ENCODE results near the gene CEP63. TPM values are rescaled to one million over a fixed set of nuclear protein-coding genes. Genes with fewer than 3 reads are reported as not detected.
A peak's percentile ranks its signal among the peaks of the same experiment; 100 is the strongest.

Gene CEP63
- total and polyA plus RNA-seq, 9 of the 15 experiments (the other 6 are each of a cell fraction or from before 2014, with no cell fraction given): 5.1 to 17.8 (median 10.6) TPM

DNA sequence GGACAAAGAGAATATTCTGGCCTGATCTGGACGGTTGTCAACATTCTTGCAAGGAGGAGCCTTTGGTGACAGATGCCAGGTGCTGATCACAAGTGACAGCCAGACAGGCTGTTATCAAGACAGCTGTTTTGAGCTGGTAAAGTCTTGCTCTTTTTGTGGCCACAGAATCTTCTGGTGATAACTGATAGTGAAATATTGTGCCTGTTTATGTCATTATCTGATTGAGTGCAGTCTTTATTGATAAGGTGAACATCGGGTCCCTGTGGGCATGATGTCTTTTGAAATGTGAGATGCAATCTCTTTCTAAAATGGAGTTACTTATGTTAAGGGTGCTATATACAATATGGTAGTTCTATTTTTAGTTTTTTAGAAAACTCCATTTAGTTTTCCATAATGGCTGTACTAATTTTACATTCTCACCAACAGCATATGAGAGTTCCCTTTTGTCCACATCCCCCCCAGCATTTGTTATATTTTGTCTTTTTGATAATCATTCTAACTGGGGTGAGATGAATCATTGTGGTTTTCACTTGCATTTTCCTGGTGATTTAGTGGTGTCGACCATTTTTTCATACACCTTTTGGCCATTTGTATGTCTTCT, 10.7 kb downstream of the CEP63 start (continued):
- TF ChIP-seq, protein P1, sequence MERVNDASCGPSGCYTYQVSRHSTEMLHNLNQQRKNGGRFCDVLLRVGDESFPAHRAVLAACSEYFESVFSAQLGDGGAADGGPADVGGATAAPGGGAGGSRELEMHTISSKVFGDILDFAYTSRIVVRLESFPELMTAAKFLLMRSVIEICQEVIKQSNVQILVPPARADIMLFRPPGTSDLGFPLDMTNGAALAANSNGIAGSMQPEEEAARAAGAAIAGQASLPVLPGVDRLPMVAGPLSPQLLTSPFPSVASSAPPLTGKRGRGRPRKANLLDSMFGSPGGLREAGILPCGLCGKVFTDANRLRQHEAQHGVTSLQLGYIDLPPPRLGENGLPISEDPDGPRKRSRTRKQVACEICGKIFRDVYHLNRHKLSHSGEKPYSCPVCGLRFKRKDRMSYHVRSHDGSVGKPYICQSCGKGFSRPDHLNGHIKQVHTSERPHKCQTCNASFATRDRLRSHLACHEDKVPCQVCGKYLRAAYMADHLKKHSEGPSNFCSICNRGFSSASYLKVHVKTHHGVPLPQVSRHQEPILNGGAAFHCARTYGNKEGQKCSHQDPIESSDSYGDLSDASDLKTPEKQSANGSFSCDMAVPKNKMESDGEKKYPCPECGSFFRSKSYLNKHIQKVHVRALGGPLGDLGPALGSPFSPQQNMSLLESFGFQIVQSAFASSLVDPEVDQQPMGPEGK (CRISPR knock-in tag; IDR thresholded peaks at IDR 0.05; ENCODE audit: borderline replicate concordance): 0 out of 2 replicates have a peak, but pooled peaks have one; percentile 59
- no peak for TF ChIP-seq SLC30A9 (CRISPR knock-in tag; IDR thresholded peaks at IDR 0.05)
- no peak for TF ChIP-seq HNRNPL (IDR thresholded peaks at IDR 0.05; ENCODE audit: low read depth, low read length)
- no peak for TF ChIP-seq FOXJ2 (tag; IDR thresholded peaks at IDR 0.05)
- peak; percentile 68; the same call in 1 of the 2 replicates for TF ChIP-seq ELF4 (CRISPR knock-in tag; IDR thresholded peaks at IDR 0.05)
- 0 out of 2 replicates have a peak, but pooled peaks have one; percentile 19 for TF ChIP-seq GABPA (tag; conservative IDR thresholded peaks at IDR 0.05; ENCODE audit: low read depth)
- peak; percentile 36; the same call in 1 of the 2 replicates for TF ChIP-seq TSHZ1 (CRISPR knock-in tag; IDR thresholded peaks at IDR 0.05)
- no peak for TF ChIP-seq ZNF212 (CRISPR knock-in tag; IDR thresholded peaks at IDR 0.05)
- TF ChIP-seq ZFP1 (CRISPR knock-in tag; IDR thresholded peaks at IDR 0.05): peak; percentile 78
- TF ChIP-seq POLR2H (tag; IDR thresholded peaks at IDR 0.05; ENCODE audit: low read depth): 0 out of 2 replicates have a peak, but pooled peaks have one; percentile 15
- no peak for TF ChIP-seq EZH2 (IDR thresholded peaks at IDR 0.05; ENCODE audit: borderline replicate concordance, low read depth, low read length)
- TF ChIP-seq MBD2 (IDR thresholded peaks at IDR 0.05; ENCODE audit: borderline replicate concordance, low read depth): peak; percentile 56; the same call in 1 of the 2 replicates
- TF ChIP-seq NFE2L1 (tag; IDR thresholded peaks at IDR 0.05; ENCODE audit: borderline replicate concordance, low read depth): peak; percentile 28; the same call in 1 of the 2 replicates
- no peak for TF ChIP-seq CHD4 (IDR thresholded peaks at IDR 0.05; ENCODE audit: insufficient read depth, insufficient replicate concordance, low read depth, low read length, poor library complexity, severe bottlenecking)
- TF ChIP-seq, protein P2, sequence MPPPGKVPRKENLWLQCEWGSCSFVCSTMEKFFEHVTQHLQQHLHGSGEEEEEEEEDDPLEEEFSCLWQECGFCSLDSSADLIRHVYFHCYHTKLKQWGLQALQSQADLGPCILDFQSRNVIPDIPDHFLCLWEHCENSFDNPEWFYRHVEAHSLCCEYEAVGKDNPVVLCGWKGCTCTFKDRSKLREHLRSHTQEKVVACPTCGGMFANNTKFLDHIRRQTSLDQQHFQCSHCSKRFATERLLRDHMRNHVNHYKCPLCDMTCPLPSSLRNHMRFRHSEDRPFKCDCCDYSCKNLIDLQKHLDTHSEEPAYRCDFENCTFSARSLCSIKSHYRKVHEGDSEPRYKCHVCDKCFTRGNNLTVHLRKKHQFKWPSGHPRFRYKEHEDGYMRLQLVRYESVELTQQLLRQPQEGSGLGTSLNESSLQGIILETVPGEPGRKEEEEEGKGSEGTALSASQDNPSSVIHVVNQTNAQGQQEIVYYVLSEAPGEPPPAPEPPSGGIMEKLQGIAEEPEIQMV (tag; conservative IDR thresholded peaks at IDR 0.05; ENCODE audit: low read depth): peak; percentile 67
- TF ChIP-seq ZSCAN32 (CRISPR knock-in tag; IDR thresholded peaks at IDR 0.05): no peak
- TF ChIP-seq SAFB (IDR thresholded peaks at IDR 0.05; ENCODE audit: borderline replicate concordance, low read depth, low read length): no peak
- peak; percentile 62; the same call in 1 of the 2 replicates for TF ChIP-seq ZNF75A (CRISPR knock-in tag; IDR thresholded peaks at IDR 0.05)
- TF ChIP-seq ZNF224 (CRISPR knock-in tag; IDR thresholded peaks at IDR 0.05): no peak
- TF ChIP-seq SOX6 (IDR thresholded peaks at IDR 0.05): peak; percentile 87
- peak; percentile 93 for TF ChIP-seq ZNF583 (CRISPR knock-in tag; IDR thresholded peaks at IDR 0.05)
- TF ChIP-seq BACH1 (tag; IDR thresholded peaks at IDR 0.05): peak; percentile 76; the same call in 1 of the 2 replicates
